ENCODE measurements around the gene C1orf21.

The C1orf21 gene

GRCh38 chr1:184416946-184417345, 30.1 kb downstream of the C1orf21 start:
- no peak for DNase-seq

GRCh38 chr1:184417916-184418315, 31.1 kb downstream of the C1orf21 start:
- no peak for DNase-seq

GRCh38 chr1:184418652-184419349, 32.0 kb downstream of the C1orf21 start:
- no peak for DNase-seq

GRCh38 chr1:184419350-184420161, 32.7 kb downstream of the C1orf21 start:
- no peak for DNase-seq

GRCh38 chr1:184422490-184423233, 35.8 kb downstream of the C1orf21 start:
- DNase-seq: no peak

GRCh38 chr1:184423649-184424048, 36.8 kb downstream of the C1orf21 start:
- no peak for DNase-seq

- DNase-seq: no peak
Observed at GRCh38 chr1:184424157-184424556, 37.3 kb downstream of the C1orf21 start.

- DNase-seq: no peak
Observed at GRCh38 chr1:184424945-184425344, 38.1 kb downstream of the C1orf21 start.

- no peak for DNase-seq
Observed at GRCh38 chr1:184425449-184426277, 38.8 kb downstream of the C1orf21 start.

GRCh38 chr1:184426278-184426674, 39.4 kb downstream of the C1orf21 start:
- DNase-seq: no peak

GRCh38 chr1:184427722-184428121, 40.9 kb downstream of the C1orf21 start:
- DNase-seq: no peak

GRCh38 chr1:184428604-184429003, 41.8 kb downstream of the C1orf21 start:
- no peak for DNase-seq

GRCh38 chr1:184429335-184429734, 42.5 kb downstream of the C1orf21 start:
- no peak for DNase-seq

GRCh38 chr1:184433956-184434502, 47.2 kb downstream of the C1orf21 start:
- DNase-seq: no peak

- DNase-seq: no peak
Observed at GRCh38 chr1:184437291-184437690, 50.5 kb downstream of the C1orf21 start.

- no peak for DNase-seq
Observed at GRCh38 chr1:184438363-184438762, 51.5 kb downstream of the C1orf21 start.

GRCh38 chr1:184442260-184442659, 55.4 kb downstream of the C1orf21 start:
- DNase-seq: no peak

- DNase-seq: no peak
Observed at GRCh38 chr1:184443201-184443600, 56.4 kb downstream of the C1orf21 start.

- no peak for DNase-seq
Observed at GRCh38 chr1:184443624-184444023, 56.8 kb downstream of the C1orf21 start.

GRCh38 chr1:184445997-184446396, 59.2 kb downstream of the C1orf21 start:
- DNase-seq: no peak

GRCh38 chr1:184447651-184448185, 60.9 kb downstream of the C1orf21 start:
- DNase-seq: no peak

- DNase-seq: no peak
Observed at GRCh38 chr1:184449916-184450315, 63.1 kb downstream of the C1orf21 start.

All from CD4-positive, alpha-beta T cell treated with Interleukin-6 for 4 hours (primary cell).